A549 (cell line): ENCODE data around the gene GNLY. TPM values are rescaled to one million over a fixed set of nuclear protein-coding genes. Genes with fewer than 3 reads are reported as not detected.
"Not testable (repeated sequence)": the region's sequence is repeated elsewhere in the genome, so short reads cannot be mapped to it uniquely, and the experiment has no call there.

Experiments
- ATAC-seq, 2 experiments: fragments of 200-7000 bp in 1 of 2; fragments of >200 bp in 1 of 2; cut with Nextera tagmentation in 1 of 2; cut with Tn5 transposase in 1 of 2; 3 replicates each; pipeline versions ENCODE4 v1.8.0 to v1.9.1; 2018 to 2020; ENCODE audit warnings: mild to moderate bottlenecking in 1 of 2, moderate library complexity in 1 of 2
- CTCF ChIA-PET: fragments of 300-600 bp; sonication (Branson Sonifier 250); formaldehyde crosslinking; extraction: SDS; loops from one replicate; lab custom pipeline; 2021; ENCODE audit warnings: antibody characterized with exemption, inconsistent platforms; lab: Yijun Ruan, JAX
- POLR2A ChIA-PET: fragments of 350-600 bp; formaldehyde crosslinking; extraction: SDS; loops from one replicate; lab custom pipeline; 2021; ENCODE audit warnings: antibody characterized with exemption, inconsistent platforms; lab: Yijun Ruan, JAX
- DNase-seq, 2 experiments: peaks; one replicate each; pipeline versions ENCODE4 v3.0.0 to v3.0.0-alpha.2; 2011 to 2016; ENCODE audit warnings: low read depth in 1 of 2, low spot score in 1 of 2
- FAIRE-seq: peaks from 2 replicates; lab custom pipeline; 2011; peaks lifted over from hg19 to GRCh38; lab: Jason Lieb, UNC
- H3K27ac ChIP-seq, 2 experiments: fragments of >200 bp; sonication (Bioruptor Twin); formaldehyde crosslinking; 3 replicates each; pipeline ENCODE4 v1.5.1; 2016 to 2017
- H3K4me1 ChIP-seq: fragments of >200 bp; sonication (Bioruptor Twin); formaldehyde crosslinking; 3 replicates; pipeline ENCODE4 v1.6.1; 2016
- H3K4me2 ChIP-seq: fragments of >200 bp; sonication (Bioruptor Twin); formaldehyde crosslinking; 3 replicates; pipeline ENCODE4 v1.6.1; 2016
- H3K4me3 ChIP-seq: fragments of >200 bp; sonication (Bioruptor Twin); formaldehyde crosslinking; 3 replicates; pipeline ENCODE4 v1.5.1; 2016
- H3K9me3 ChIP-seq: fragments of >200 bp; sonication (Bioruptor Twin); formaldehyde crosslinking; 3 replicates; pipeline ENCODE4 v1.6.1; 2016
- CBX2 ChIP-seq: fragments of 200-600 bp; sonication (generic); IDR thresholded peaks from 2 replicates; pipeline ENCODE4 v1.6.1; 2016; ENCODE audit warnings: low read depth, mild to moderate bottlenecking, borderline replicate concordance
- CBX8 ChIP-seq: fragments of 200-600 bp; sonication (generic); IDR thresholded peaks from 2 replicates; pipeline ENCODE4 v1.6.1; 2016
- E2F6 ChIP-seq: IDR thresholded peaks from 2 replicates; pipeline ENCODE4 v1.6.1; 2012; ENCODE audit warnings: low read depth, borderline replicate concordance
- EHMT2 ChIP-seq: fragments of 200-600 bp; sonication (generic); IDR thresholded peaks from 2 replicates; pipeline ENCODE4 v1.6.1; 2016; ENCODE audit warnings: antibody characterized with exemption, low read depth, mild to moderate bottlenecking, moderate library complexity
- FOXS1 ChIP-seq: fragments of 250-450 bp; sonication (Bioruptor Pico); IDR thresholded peaks from 2 replicates; pipeline ENCODE4 v1.5.0; 2020; ENCODE audit warnings: mild to moderate bottlenecking, moderate library complexity
- HES2 ChIP-seq: fragments of >200 bp; sonication (Bioruptor Twin); formaldehyde crosslinking; IDR thresholded peaks from 2 replicates; pipeline ENCODE4 v1.6.1; 2016
- JUNB ChIP-seq: fragments of >200 bp; sonication (Bioruptor Twin); formaldehyde crosslinking; IDR thresholded peaks from 2 replicates; pipeline ENCODE4 v1.6.1; 2016
- POLR2AphosphoS2 ChIP-seq: conservative IDR thresholded peaks from 2 replicates; pipeline ENCODE4 v1.6.1; 2012; ENCODE audit warnings: low read length, improper control_type of control experiment, inconsistent platforms
- RFX5 ChIP-seq: fragments of 450-650 bp; IDR thresholded peaks from 2 replicates; pipeline ENCODE4 v1.7.1; 2014; ENCODE audit warnings: antibody characterized with exemption, mild to moderate bottlenecking, moderate library complexity
- SREBF2 ChIP-seq: fragments of 450-650 bp; IDR thresholded peaks from 2 replicates; pipeline ENCODE4 v1.6.1; 2014; ENCODE audit warnings: mild to moderate bottlenecking, moderate library complexity
- TFCP2L1 ChIP-seq: fragments of 250-450 bp; sonication (Bioruptor Pico); IDR thresholded peaks from 2 replicates; pipeline ENCODE4 v1.5.0; 2021; ENCODE audit warnings: mild to moderate bottlenecking
- TP53 ChIP-seq: fragments of 250-450 bp; sonication (Bioruptor Pico); IDR thresholded peaks from 2 replicates; pipeline ENCODE4 v1.5.0; 2021; ENCODE audit warnings: mild to moderate bottlenecking, moderate library complexity
- ZC3H11A ChIP-seq: fragments of 450-650 bp; IDR thresholded peaks from 2 replicates; pipeline ENCODE4 v1.6.1; 2014; ENCODE audit warnings: antibody characterized with exemption, mild to moderate bottlenecking
- WGBS: methylation state at CpG from one replicate; pipeline ENCODE4 v1.1.6; 2017; ENCODE audit errors: missing lambda C conversion rate; 5-methylcytosine and 5-hydroxymethylcytosine counted together
- polyA plus RNA-seq, 4 experiments: library from polyadenylated mRNA; depleted of rRNA in 3 of 4; stranded (reverse); fragments of >200 nt; fragmentation: RNase III in 1 of 4; extraction: RNeasy Plus Mini Kit Qiagen cat#74134 plus additional on column Dnase treatment in 1 of 4; gene quantifications; 2 replicates in 3 of 4; 3 replicates in 1 of 4; pipeline ENCODE4 v1.2.3, GENCODE V29; 2011 to 2017
- TF ChIP-seq, protein P1 (sequence below): fragments of >200 bp; sonication (Bioruptor Twin); formaldehyde crosslinking; IDR thresholded peaks from 3 replicates; pipeline ENCODE4 v1.6.1; 2016
- TF ChIP-seq, protein P2 (sequence below): fragments of 450-650 bp; IDR thresholded peaks from 2 replicates; pipeline ENCODE4 v1.6.1; 2014; ENCODE audit warnings: antibody characterized with exemption

Gene GNLY
- polyA plus RNA-seq, 2 of the 4 experiments (the other 2 are of a cell fraction), result not detected

GRCh38 chr2:85712849-85713612, 18.9 kb downstream of the GNLY start:
- Histone ChIP-seq H3K4me2 (peak overlapping the region; percentile 20; the same call in 1 of the 3 replicates), H3K4me1 (peaks cover 16% of the 10 kb centered on the region; the same call in 2 of the 3 replicates), H3K9me3 (no peaks in the 10 kb centered on the region), H3K4me3 (no peak overlapping the region), H3K27ac (peak overlapping the region; percentile 11 to 68; a peak in 2 of 6 replicates)
- POLR2A ChIA-PET, result no interaction called here
- WGBS, result 48% methylated on average over 9 of the region's 9 CpGs
- CTCF ChIA-PET, result interaction anchor here (0.7 to 16.3 kb wide), 14 partner anchors 9 to 366 kb away, joined by 3 to 241 read pairs (median 10); partner anchors contain the start of gene GNLY
- peak in 1 of 2 experiments; percentile 54 for DNase-seq
- FAIRE-seq, result no peak
- ATAC-seq, result peak; percentile 35 to 43; a peak in 3 of 6 replicates
- TF ChIP-seq E2F6 (no peak), HES2 (no peak), CBX2 (no peak), JUNB (no peak), POLR2AphosphoS2 (no peak), SREBF2 (no peak), CBX8 (no peak), FOXS1 (CRISPR knock-in tag) (no peak), RFX5 (no peak), TFCP2L1 (CRISPR knock-in tag) (no peak), TP53 (CRISPR knock-in tag) (no peak), ZC3H11A (no peak)
- TF ChIP-seq, protein P1, sequence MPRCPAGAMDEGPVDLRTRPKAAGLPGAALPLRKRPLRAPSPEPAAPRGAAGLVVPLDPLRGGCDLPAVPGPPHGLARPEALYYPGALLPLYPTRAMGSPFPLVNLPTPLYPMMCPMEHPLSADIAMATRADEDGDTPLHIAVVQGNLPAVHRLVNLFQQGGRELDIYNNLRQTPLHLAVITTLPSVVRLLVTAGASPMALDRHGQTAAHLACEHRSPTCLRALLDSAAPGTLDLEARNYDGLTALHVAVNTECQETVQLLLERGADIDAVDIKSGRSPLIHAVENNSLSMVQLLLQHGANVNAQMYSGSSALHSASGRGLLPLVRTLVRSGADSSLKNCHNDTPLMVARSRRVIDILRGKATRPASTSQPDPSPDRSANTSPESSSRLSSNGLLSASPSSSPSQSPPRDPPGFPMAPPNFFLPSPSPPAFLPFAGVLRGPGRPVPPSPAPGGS, result no peak

- peak overlapping the region in 1 of 2 experiments; percentile 68; a peak in 1 of 6 replicates for H3K27ac ChIP-seq
- peaks cover 12% of the 10 kb centered on the region; the same call in 2 of the 3 replicates for H3K4me1 ChIP-seq
- CTCF ChIA-PET, result interaction anchor here (1.0 to 16.3 kb wide), 14 partner anchors 7 to 114 kb away, joined by 3 to 241 read pairs (median 11); partner anchors contain the start of gene GNLY
- WGBS, result 72% methylated on average over 5 of the region's 5 CpGs
- H3K4me2 ChIP-seq, result peak overlapping the region; percentile 20; the same call in 1 of the 3 replicates
- DNase-seq, result no peak
- no peak for TF ChIP-seq EHMT2
- TF ChIP-seq, protein P2, sequence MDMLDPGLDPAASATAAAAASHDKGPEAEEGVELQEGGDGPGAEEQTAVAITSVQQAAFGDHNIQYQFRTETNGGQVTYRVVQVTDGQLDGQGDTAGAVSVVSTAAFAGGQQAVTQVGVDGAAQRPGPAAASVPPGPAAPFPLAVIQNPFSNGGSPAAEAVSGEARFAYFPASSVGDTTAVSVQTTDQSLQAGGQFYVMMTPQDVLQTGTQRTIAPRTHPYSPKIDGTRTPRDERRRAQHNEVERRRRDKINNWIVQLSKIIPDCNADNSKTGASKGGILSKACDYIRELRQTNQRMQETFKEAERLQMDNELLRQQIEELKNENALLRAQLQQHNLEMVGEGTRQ, result no peak
- TF ChIP-seq, all 56 proteins: peak for 0
- no peaks in the 10 kb centered on the region for H3K9me3 ChIP-seq
- ATAC-seq (no peak), FAIRE-seq (no peak)
- no peak overlapping the region for H3K4me3 ChIP-seq
- POLR2A ChIA-PET, result no interaction called here
These were observed 19.7 kb downstream of the GNLY start for GRCh38 chr2:85713836-85714235.

DNA sequence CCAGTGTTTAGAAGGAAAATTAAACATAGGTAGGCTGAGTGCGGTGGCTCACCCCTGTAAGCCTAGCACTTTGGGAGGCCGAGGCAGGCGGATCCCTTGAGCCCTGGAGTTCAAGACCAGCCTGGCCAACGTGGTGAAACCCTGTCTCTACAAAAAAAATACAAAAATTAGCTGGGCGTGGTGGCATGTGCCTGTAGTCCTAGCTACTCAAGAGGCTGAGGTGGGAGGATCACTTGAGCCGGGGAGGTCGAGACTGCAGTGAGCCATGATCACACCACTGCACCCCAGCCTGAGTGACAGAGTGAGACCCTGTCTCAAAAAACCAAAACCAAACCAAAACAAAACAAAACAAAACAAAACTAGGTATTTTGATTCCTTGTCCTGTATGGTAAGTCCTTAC, 20.3 kb downstream of the GNLY start:
- Histone ChIP-seq H3K27ac (peak overlapping the region in 1 of 2 experiments; percentile 68; a peak in 1 of 6 replicates), H3K4me1 (peaks cover 12% of the 10 kb centered on the region; the same call in 2 of the 3 replicates)
- H3K4me3 ChIP-seq, H3K4me2 ChIP-seq, FAIRE-seq, DNase-seq, POLR2A ChIA-PET, ATAC-seq, H3K9me3 ChIP-seq: not testable (repeated sequence)
- CTCF ChIA-PET, result interaction anchor here (1.0 to 16.3 kb wide), 12 partner anchors 8 to 113 kb away, joined by 3 to 241 read pairs (median 17); partner anchors contain the start of gene GNLY
- 75% methylated on average over 7 of the region's 7 CpGs for WGBS
